Mucosa of descending colon (tissue), 3 donors: ENCODE measurements around the gene LEPR. TPM values are rescaled to one million over a fixed set of nuclear protein-coding genes. Genes with fewer than 3 reads are reported as not detected.
A peak's percentile ranks its signal among the peaks of the same experiment; 100 is the strongest.

Experiments used
- ATAC-seq: fragments of 200-7000 bp; cut with Tn5 transposase; one replicate; pipeline ENCODE4 v1.9.1; 2020; ENCODE audit warnings: mild to moderate bottlenecking, moderate library complexity
- DNase-seq, 3 donors: peaks; one replicate each; pipeline ENCODE4 v3.0.0-alpha.2; 2020
- H3K36me3 ChIP-seq: fragments of 200-600 bp; one replicate; pipeline ENCODE4 v1.8.0; 2021; ENCODE audit warnings: low read depth, mild to moderate bottlenecking
- H3K4me1 ChIP-seq: fragments of 200-600 bp; one replicate; pipeline ENCODE4 v1.8.0; 2021; ENCODE audit warnings: low read depth, mild to moderate bottlenecking
- H3K4me3 ChIP-seq: fragments of 200-600 bp; one replicate; pipeline ENCODE4 v1.8.0; 2021; ENCODE audit warnings: mild to moderate bottlenecking
- H3K9me3 ChIP-seq: fragments of 200-600 bp; one replicate; pipeline ENCODE4 v1.8.0; 2021; ENCODE audit warnings: mild to moderate bottlenecking
- CTCF ChIP-seq: fragments of 200-600 bp; IDR thresholded peaks from one replicate; pipeline ENCODE4 v1.8.0; 2022; ENCODE audit warnings: antibody characterized with exemption, mild to moderate bottlenecking
- intact Hi-C, 2 donors: fragments of 100-400 bp; cut with DNase I in 1 of 2; cut with micrococcal nuclease in 1 of 2; formaldehyde crosslinking; loops; one replicate each; pipeline versions ENCODE4 v1.11.0 to v1.11.1; 2022; cut with DNase I, micrococcal nuclease
- total RNA-seq, 3 donors: library from RNA; stranded (reverse); fragmentation: NEBNext Ultra II Directional in 2 of 3; extraction: Animal tissue kit (Norgen Biotek cat#: 25700) in 2 of 3; gene quantifications; one replicate each; pipeline versions ENCODE4 v1.2.1 to v1.2.4, GENCODE V29; 2021 to 2023
- donor health status: DM: no; HTN: no; CAD: no; lungs with moderate emphysema.
- donor health status: DM: no; HTN: no; CAD: no.
- donor health status: DM: no; HTN: yes; CAD: no.

The LEPR gene
- total RNA-seq, 3 donors from 2014 or later = 2.6 to 7.5 (median 4.6) TPM

- no peaks in the 10 kb centered on the region for H3K36me3 ChIP-seq
- intact Hi-C loops = no loop called here
- ATAC-seq = peak; percentile 41
- no peaks in the 10 kb centered on the region for H3K9me3 ChIP-seq
- no peak for TF ChIP-seq CTCF
- DNase-seq = peak; percentile 42 to 55 (median 44)
- no peak overlapping the region for H3K4me3 ChIP-seq
- no peaks in the 10 kb centered on the region for H3K4me1 ChIP-seq
These were observed 47.1 kb downstream of the LEPR start for GRCh38 chr1:65467536-65467935.

GRCh38 chr1:65469126-65469888 lies 48.8 kb downstream of the LEPR start:
- DNase-seq = no peak
- intact Hi-C loops = no loop called here
- Histone ChIP-seq H3K4me3 (no peak overlapping the region), H3K36me3 (no peaks in the 10 kb centered on the region), H3K9me3 (no peaks in the 10 kb centered on the region), H3K4me1 (no peaks in the 10 kb centered on the region)
- no peak for ATAC-seq
- TF ChIP-seq CTCF = no peak

- no peaks in the 10 kb centered on the region for H3K4me1 ChIP-seq
- no peak for DNase-seq
These were observed 49.4 kb downstream of the LEPR start for GRCh38 chr1:65469889-65470340.

More at GRCh38 chr1:65469889-65470340, 49.4 kb downstream of the LEPR start:
- intact Hi-C loops = no loop called here
- no peak for TF ChIP-seq CTCF
- ATAC-seq = no peak
- no peaks in the 10 kb centered on the region for H3K9me3 ChIP-seq
- H3K4me3 ChIP-seq = no peak overlapping the region
- H3K36me3 ChIP-seq = no peaks in the 10 kb centered on the region

Other genes with a start within 250 kb of the LEPR start
- gene DNAJC6, start 111.1 kb upstream of the LEPR start, total RNA-seq = 1 to 10 TPM; 1.6 to 9.6 (median 1.8) TPM
- 10 to 100 TPM; 56.4 to 74.8 (median 56.6) TPM for gene LEPROT, start within 50 bp of the LEPR start, total RNA-seq